SK-N-SH (cell line): ENCODE results near the gene CASQ1. TPM values are rescaled to one million over a fixed set of nuclear protein-coding genes. Genes with fewer than 3 reads are reported as not detected.

Source experiments
- CTCF ChIA-PET: fragments of 300-600, 350-600 bp; formaldehyde crosslinking; extraction: SDS; loops from one replicate; lab custom pipeline; 2021; lab: Yijun Ruan, JAX
- POLR2A ChIA-PET: fragments of 350-600 bp; sonication (Branson Sonifier 250); formaldehyde crosslinking; extraction: SDS; loops from one replicate; lab custom pipeline; 2020; ENCODE audit warnings: antibody characterized with exemption, inconsistent platforms; lab: Yijun Ruan, JAX
- DNase-seq: peaks from one replicate; pipeline ENCODE4 v3.0.0; 2012
- H2AFZ ChIP-seq: fragments of 200-600 bp; sonication (generic); 2 replicates; pipeline ENCODE4 v1.8.1; 2016; ENCODE audit warnings: antibody characterized with exemption, mild to moderate bottlenecking, low read depth
- H3F3A ChIP-seq: fragments of 200-600 bp; sonication (generic); replicated peaks from 2 replicates; pipeline ENCODE3; 2016; ENCODE audit warnings: antibody characterized with exemption, mild to moderate bottlenecking; ENCODE audit not compliant: insufficient read depth
- H3K27ac ChIP-seq, 2 experiments: fragments of 200-500 bp in 1 of 2; fragments of 200-600 bp in 1 of 2; sonication (Bioruptor generic) in 1 of 2; sonication (generic), shearing (Covaris generic) in 1 of 2; 2 replicates each; pipeline versions ENCODE4 v1.5.1 to v1.6.1; 2014 to 2016; ENCODE audit warnings: low read depth in 2 of 2, inconsistent platforms in 1 of 2, low read length in 1 of 2, mild to moderate bottlenecking in 1 of 2, mixed read lengths in 1 of 2
- H3K27me3 ChIP-seq: fragments of 200-600 bp; sonication (generic), shearing (Covaris generic); 2 replicates; pipeline ENCODE4 v1.6.1; 2016; ENCODE audit warnings: mixed run types; ENCODE audit not compliant: insufficient read depth
- H3K36me3 ChIP-seq, 2 experiments: fragments of 200-500 bp in 1 of 2; fragments of 200-600 bp in 1 of 2; sonication (Bioruptor generic) in 1 of 2; sonication (generic) in 1 of 2; replicated peaks in 1 of 2; 2 replicates each; pipeline versions ENCODE3 to v1.5.1; 2014 to 2016; ENCODE audit warnings: low read length in 1 of 2, mild to moderate bottlenecking in 1 of 2; ENCODE audit not compliant: insufficient read depth in 2 of 2, control insufficient read depth in 1 of 2
- H3K4me1 ChIP-seq, 2 experiments: fragments of 200-500 bp in 1 of 2; fragments of 200-600 bp in 1 of 2; sonication (Bioruptor generic) in 1 of 2; sonication (generic), shearing (Covaris generic) in 1 of 2; 2 replicates each; pipeline versions ENCODE4 v1.5.1 to v1.6.1; 2014 to 2016; ENCODE audit warnings: low read depth in 1 of 2, low read length in 1 of 2, mixed run types in 1 of 2; ENCODE audit not compliant: insufficient read depth in 2 of 2, control insufficient read depth in 1 of 2
- H3K4me2 ChIP-seq: fragments of 200-600 bp; sonication (generic), shearing (Covaris generic); 2 replicates; pipeline ENCODE4 v1.6.1; 2017; ENCODE audit warnings: mixed run types
- H3K4me3 ChIP-seq, 2 experiments: fragments of 200-500 bp in 1 of 2; fragments of 200-600 bp in 1 of 2; sonication (Bioruptor generic) in 1 of 2; sonication (generic), shearing (Covaris generic) in 1 of 2; 2 replicates each; pipeline versions ENCODE4 v1.5.1 to v1.8.1; 2014 to 2016; ENCODE audit warnings: low read depth in 2 of 2, inconsistent platforms in 1 of 2, low read length in 1 of 2, mild to moderate bottlenecking in 1 of 2, mixed read lengths in 1 of 2, moderate library complexity in 1 of 2
- H3K79me2 ChIP-seq: fragments of 200-600 bp; sonication (generic); 2 replicates; pipeline ENCODE4 v1.8.1; 2017; ENCODE audit warnings: mild to moderate bottlenecking; ENCODE audit not compliant: insufficient read depth
- H3K9ac ChIP-seq: fragments of 200-600 bp; sonication (generic); 2 replicates; pipeline ENCODE4 v1.6.1; 2017; ENCODE audit warnings: mixed run types
- H3K9me2 ChIP-seq: fragments of 200-600 bp; sonication (generic); 2 replicates; pipeline ENCODE4 v1.6.1; 2017; ENCODE audit warnings: mixed run types
- H3K9me3 ChIP-seq: fragments of 200-600 bp; sonication (generic); 2 replicates; pipeline ENCODE4 v1.6.1; 2017; ENCODE audit warnings: mixed run types, mild to moderate bottlenecking, moderate library complexity
- H4K20me1 ChIP-seq: fragments of 200-600 bp; sonication (generic); 2 replicates; pipeline ENCODE4 v1.6.1; 2017; ENCODE audit warnings: mild to moderate bottlenecking, mixed run types; ENCODE audit not compliant: insufficient read depth
- CHD2 ChIP-seq: fragments of 150-350 bp; IDR thresholded peaks from 2 replicates; pipeline ENCODE4 v1.6.1; 2018; ENCODE audit warnings: low read length; ENCODE audit not compliant: partially characterized antibody
- CTCF ChIP-seq: fragments of 200-600 bp; sonication (generic); IDR thresholded peaks from 2 replicates; pipeline ENCODE4 v1.6.1; 2017; ENCODE audit warnings: antibody characterized with exemption, mild to moderate bottlenecking, moderate library complexity
- ELF1 ChIP-seq: IDR thresholded peaks from 2 replicates; pipeline ENCODE4 v1.4.0; 2012
- EP300 ChIP-seq, 2 experiments: IDR thresholded peaks; 2 replicates each; pipeline versions ENCODE4 v1.4.0 to v1.6.1; 2012; ENCODE audit warnings: borderline replicate concordance in 1 of 2, low read depth in 1 of 2, low read length in 1 of 2
- GATA2 ChIP-seq: sonication (generic); formaldehyde crosslinking; IDR thresholded peaks from 2 replicates; pipeline ENCODE4 v1.5.0; 2020; ENCODE audit warnings: mild to moderate bottlenecking, missing genetic modification reagents
- IRF3 ChIP-seq: fragments of 150-350 bp; IDR thresholded peaks from 2 replicates; pipeline ENCODE4 v1.6.1; 2016; ENCODE audit warnings: mild to moderate bottlenecking, low read depth, low read length
- JUND ChIP-seq: IDR thresholded peaks from 2 replicates; pipeline ENCODE4 v1.4.0; 2012
- MXI1 ChIP-seq: IDR thresholded peaks from 2 replicates; pipeline ENCODE4 v1.6.1; 2012; ENCODE audit warnings: mild to moderate bottlenecking, low read depth, low read length, improper control_type of control experiment
- NFIC ChIP-seq: IDR thresholded peaks from 2 replicates; pipeline ENCODE4 v1.4.0; 2012; ENCODE audit warnings: borderline replicate concordance
- NRF1 ChIP-seq: IDR thresholded peaks from 2 replicates; pipeline ENCODE4 v1.6.1; 2012; ENCODE audit warnings: low read depth, mild to moderate bottlenecking, low read length
- POLR2AphosphoS5 ChIP-seq: IDR thresholded peaks from 2 replicates; pipeline ENCODE4 v1.6.1; 2012; ENCODE audit warnings: low read depth, low read length
- RCOR1 ChIP-seq: fragments of 150-350 bp; IDR thresholded peaks from 2 replicates; pipeline ENCODE4 v1.6.1; 2017; ENCODE audit warnings: antibody characterized with exemption, low read length
- RFX5 ChIP-seq: IDR thresholded peaks from 2 replicates; pipeline ENCODE4 v1.6.1; 2012; ENCODE audit warnings: mild to moderate bottlenecking, improper control_type of control experiment, low read length
- RXRA ChIP-seq: IDR thresholded peaks from 2 replicates; pipeline ENCODE4 v1.4.0; 2012; ENCODE audit warnings: low read depth, mild to moderate bottlenecking, borderline replicate concordance
- TEAD4 ChIP-seq: IDR thresholded peaks from 2 replicates; pipeline ENCODE4 v1.4.0; 2012; ENCODE audit warnings: mild to moderate bottlenecking, borderline replicate concordance; ENCODE audit not compliant: insufficient read depth
- ZBTB33 ChIP-seq: IDR thresholded peaks from 2 replicates; pipeline ENCODE4 v1.4.0; 2012; ENCODE audit warnings: low read depth, borderline replicate concordance
- WGBS: methylation state at CpG from one replicate; pipeline ENCODE4 v1.1.6; 2017; ENCODE audit warnings: low lambda C conversion rate; 5-methylcytosine and 5-hydroxymethylcytosine counted together
- polyA plus RNA-seq, 3 experiments: library from polyadenylated mRNA; depleted of rRNA; stranded (reverse); fragments of >200 nt; gene quantifications; 2 replicates each; pipeline ENCODE4 v1.2.3, GENCODE V29; 2012

The CASQ1 gene
- polyA plus RNA-seq, 1 of the 3 experiments (the other 2 are of a cell fraction) = 0.08 TPM

- TF ChIP-seq ZBTB33 (no peak), NRF1 (no peak), CHD2 (no peak)
Observed at GRCh38 chr1:160243767-160244166, 53.4 kb downstream of the CASQ1 start (continued).

- CTCF ChIA-PET = interaction anchor here (0.7 to 26.9 kb wide), 10 partner anchors 8 to 237 kb away, joined by 3 to 293 read pairs (median 6); partner anchors contain the start of gene CASQ1
- no peak overlapping the region for H2AFZ ChIP-seq
- POLR2A ChIA-PET = no interaction called here
- peaks cover 70% of the 10 kb centered on the region for H3K79me2 ChIP-seq
- H3K9me3 ChIP-seq = no peaks in the 10 kb centered on the region
- peaks cover 33% of the 10 kb centered on the region for H4K20me1 ChIP-seq
- H3K36me3 ChIP-seq = peaks cover 37 to 43% of the 10 kb centered on the region in 2 experiments
- no peak overlapping the region for H3K4me2 ChIP-seq
- no peaks in the 10 kb centered on the region for H3K27me3 ChIP-seq
- H3K4me1 ChIP-seq = peaks cover 0 to 8% of the 10 kb centered on the region in 2 experiments; a peak in 1 of 4 replicates
- no peaks in the 10 kb centered on the region for H3F3A ChIP-seq
- H3K9me2 ChIP-seq = no peaks in the 10 kb centered on the region
- no peak overlapping the region for H3K4me3 ChIP-seq
- no peak for DNase-seq
- 100% methylated on average over 1 of the region's 1 CpG for WGBS
- TF ChIP-seq RXRA = no peak
- H3K27ac ChIP-seq = no peak overlapping the region
- H3K9ac ChIP-seq = no peak overlapping the region
Observed at GRCh38 chr1:160244209-160244608, 53.8 kb downstream of the CASQ1 start.

- no peaks in the 10 kb centered on the region for H3K27me3 ChIP-seq
- ChIA-PET POLR2A (no interaction called here), CTCF (interaction anchor here (1.1 to 26.9 kb wide), 6 partner anchors 13 to 159 kb away, joined by 3 to 293 read pairs (median 20); partner anchors contain the start of gene CASQ1)
- no peaks in the 10 kb centered on the region for H3F3A ChIP-seq
- no peak overlapping the region for H2AFZ ChIP-seq
- H3K27ac ChIP-seq = no peak overlapping the region
- no peak for DNase-seq
- no peak for TF ChIP-seq JUND
- TF ChIP-seq TEAD4 = no peak
- no peak for TF ChIP-seq NFIC
- no peak for TF ChIP-seq POLR2AphosphoS5
- TF ChIP-seq MXI1 = no peak
- TF ChIP-seq ELF1 = no peak
- no peak for TF ChIP-seq GATA2 (CRISPR knock-in tag)
- no peak for TF ChIP-seq RCOR1
- no peak for TF ChIP-seq CTCF
- no peak for TF ChIP-seq IRF3
- no peak for TF ChIP-seq CHD2
- no peak for TF ChIP-seq EP300 (IDR thresholded peaks at IDR 0.05; ENCODE audit: borderline replicate concordance in 1 of 2, low read depth in 1 of 2, low read length in 1 of 2)
- no peak for TF ChIP-seq RFX5
- H3K79me2 ChIP-seq = peaks cover 76% of the 10 kb centered on the region
- H4K20me1 ChIP-seq = peaks cover 43% of the 10 kb centered on the region
- no peaks in the 10 kb centered on the region for H3K9me3 ChIP-seq
- H3K4me2 ChIP-seq = no peak overlapping the region
- WGBS = 100% methylated on average over 1 of the region's 1 CpG
- peaks cover 25 to 38% of the 10 kb centered on the region in 2 experiments for H3K36me3 ChIP-seq
- no peak overlapping the region for H3K9ac ChIP-seq
- peaks cover 0 to 8% of the 10 kb centered on the region in 2 experiments; a peak in 1 of 4 replicates for H3K4me1 ChIP-seq
- H3K9me2 ChIP-seq = no peaks in the 10 kb centered on the region
- H3K4me3 ChIP-seq = no peak overlapping the region
Observed at GRCh38 chr1:160245434-160245833, 55.1 kb downstream of the CASQ1 start.
